SK-N-SH (cell line): ENCODE results near the gene KRTAP10-8.
"Not testable (repeated sequence)": the region's sequence is repeated elsewhere in the genome, so short reads cannot be mapped to it uniquely, and the experiment has no call there.

Source experiments
- EZH2phosphoT487 ChIP-seq: fragments of 200-600 bp; sonication (generic); IDR thresholded peaks from 2 replicates; pipeline ENCODE4 v1.6.1; 2017; ENCODE audit warnings: low read depth, mixed run types, mild to moderate bottlenecking, antibody characterized with exemption, moderate library complexity, borderline replicate concordance
- FOXM1 ChIP-seq: IDR thresholded peaks from 2 replicates; pipeline ENCODE4 v1.4.0; 2012; ENCODE audit warnings: low read depth, mild to moderate bottlenecking
- GABPA ChIP-seq: IDR thresholded peaks from 2 replicates; pipeline ENCODE4 v1.4.0; 2012; ENCODE audit warnings: low read depth, mild to moderate bottlenecking
- POLR2AphosphoS5 ChIP-seq: IDR thresholded peaks from 2 replicates; pipeline ENCODE4 v1.6.1; 2012; ENCODE audit warnings: low read depth, low read length
- TF ChIP-seq, protein P1 (sequence below): fragments of 200-600 bp; sonication (generic); IDR thresholded peaks from 2 replicates; pipeline ENCODE4 v1.6.1; 2017; ENCODE audit warnings: antibody characterized with exemption, mild to moderate bottlenecking, moderate library complexity
- TF ChIP-seq, protein P2 (sequence below): IDR thresholded peaks from 2 replicates; pipeline ENCODE4 v1.4.0; 2012; ENCODE audit warnings: low read depth

DNA sequence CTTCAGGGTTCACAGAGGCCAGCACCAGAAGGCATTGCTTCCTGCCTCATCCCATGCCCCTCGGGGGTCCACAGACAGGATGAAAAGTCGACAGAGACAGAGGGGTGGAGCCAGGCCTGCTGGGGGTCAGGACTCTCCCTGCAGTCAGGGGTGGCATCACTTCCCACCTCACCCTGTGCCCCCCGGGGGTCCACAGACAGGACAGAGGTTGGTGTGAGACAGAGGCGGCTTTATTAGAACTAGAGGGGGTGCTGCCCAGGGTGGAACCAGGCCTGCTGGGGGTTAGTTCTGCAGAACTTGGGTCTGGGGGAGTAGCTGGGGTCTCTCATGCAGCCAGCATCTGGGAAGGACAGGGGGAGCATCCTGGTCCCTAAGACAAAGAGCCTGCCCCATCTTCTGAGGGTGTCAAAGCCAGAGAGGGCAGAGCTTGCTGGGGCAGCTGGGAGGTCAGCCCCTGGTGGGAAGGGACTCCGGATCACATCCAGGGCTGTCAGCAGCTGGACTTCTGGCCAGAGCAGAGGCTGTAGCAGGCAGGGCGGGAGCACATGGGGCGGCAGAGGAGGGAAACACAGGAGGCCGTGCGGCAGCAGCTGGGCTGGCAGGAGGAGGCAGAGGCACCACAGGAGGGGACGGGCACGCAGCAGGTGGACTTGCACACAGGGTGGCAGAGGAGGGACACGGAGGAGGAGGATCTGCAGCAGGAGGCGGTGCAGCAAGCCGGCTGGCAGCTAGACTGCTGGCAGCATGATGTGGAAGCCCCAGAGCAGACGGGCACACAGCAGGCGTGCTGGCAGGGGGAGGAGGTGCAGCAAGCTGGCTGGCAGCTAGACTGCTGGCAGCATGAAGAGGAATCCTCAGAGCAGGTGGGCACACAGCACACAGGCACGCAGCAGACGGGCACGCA, 20.7 kb upstream of the KRTAP10-8 start:
- TF ChIP-seq EZH2phosphoT487, POLR2AphosphoS5, GABPA, FOXM1: not testable (repeated sequence)
- TF ChIP-seq, protein P1, sequence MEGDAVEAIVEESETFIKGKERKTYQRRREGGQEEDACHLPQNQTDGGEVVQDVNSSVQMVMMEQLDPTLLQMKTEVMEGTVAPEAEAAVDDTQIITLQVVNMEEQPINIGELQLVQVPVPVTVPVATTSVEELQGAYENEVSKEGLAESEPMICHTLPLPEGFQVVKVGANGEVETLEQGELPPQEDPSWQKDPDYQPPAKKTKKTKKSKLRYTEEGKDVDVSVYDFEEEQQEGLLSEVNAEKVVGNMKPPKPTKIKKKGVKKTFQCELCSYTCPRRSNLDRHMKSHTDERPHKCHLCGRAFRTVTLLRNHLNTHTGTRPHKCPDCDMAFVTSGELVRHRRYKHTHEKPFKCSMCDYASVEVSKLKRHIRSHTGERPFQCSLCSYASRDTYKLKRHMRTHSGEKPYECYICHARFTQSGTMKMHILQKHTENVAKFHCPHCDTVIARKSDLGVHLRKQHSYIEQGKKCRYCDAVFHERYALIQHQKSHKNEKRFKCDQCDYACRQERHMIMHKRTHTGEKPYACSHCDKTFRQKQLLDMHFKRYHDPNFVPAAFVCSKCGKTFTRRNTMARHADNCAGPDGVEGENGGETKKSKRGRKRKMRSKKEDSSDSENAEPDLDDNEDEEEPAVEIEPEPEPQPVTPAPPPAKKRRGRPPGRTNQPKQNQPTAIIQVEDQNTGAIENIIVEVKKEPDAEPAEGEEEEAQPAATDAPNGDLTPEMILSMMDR: not testable (repeated sequence)
- TF ChIP-seq, protein P2, sequence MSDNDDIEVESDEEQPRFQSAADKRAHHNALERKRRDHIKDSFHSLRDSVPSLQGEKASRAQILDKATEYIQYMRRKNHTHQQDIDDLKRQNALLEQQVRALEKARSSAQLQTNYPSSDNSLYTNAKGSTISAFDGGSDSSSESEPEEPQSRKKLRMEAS: not testable (repeated sequence)
